WTC11 (cell line): ENCODE measurements around the gene TRMT44. TPM values are rescaled to one million over a fixed set of nuclear protein-coding genes. Genes with fewer than 3 reads are reported as not detected.
"Not testable (repeated sequence)": the region's sequence is repeated elsewhere in the genome, so short reads cannot be mapped to it uniquely, and the experiment has no call there.

Experiments
- ATAC-seq: fragments of 200-7000 bp; cut with Tn5 transposase; 2 replicates; pipeline ENCODE4 v1.10.0; 2021; ENCODE audit warnings: mild to moderate bottlenecking, moderate library complexity
- CTCF ChIA-PET: fragments of 300-600 bp; sonication (Branson Sonifier 250); formaldehyde crosslinking; loops from one replicate; lab custom pipeline; 2021; ENCODE audit warnings: antibody characterized with exemption; lab: Charles Lee
- POLR2A ChIA-PET: fragments of 350-600 bp; sonication (Branson Sonifier 250); formaldehyde crosslinking; loops from one replicate; lab custom pipeline; 2021; ENCODE audit warnings: antibody characterized with exemption; lab: Charles Lee
- DNase-seq: peaks from one replicate; pipeline ENCODE4 v3.0.0; 2021; ENCODE audit warnings: low spot score
- H3K27ac Mint-ChIP-seq: 2 replicates; pipeline ENCODE4 v1.8.0; 2021; ENCODE audit warnings: mixed read lengths
- H3K27me3 Mint-ChIP-seq: 2 replicates; pipeline ENCODE4 v1.8.0; 2021; ENCODE audit warnings: low read depth, mild to moderate bottlenecking, moderate library complexity, mixed read lengths
- H3K36me3 Mint-ChIP-seq: 2 replicates; pipeline ENCODE4 v1.8.0; 2021; ENCODE audit warnings: mixed read lengths
- H3K4me1 Mint-ChIP-seq: 2 replicates; pipeline ENCODE4 v1.8.0; 2022; ENCODE audit warnings: mixed read lengths
- H3K4me3 Mint-ChIP-seq: 2 replicates; pipeline ENCODE4 v1.8.0; 2021; ENCODE audit warnings: mild to moderate bottlenecking, moderate library complexity, mixed read lengths
- H3K9me3 Mint-ChIP-seq: 2 replicates; pipeline ENCODE4 v1.8.0; 2021; ENCODE audit warnings: mixed read lengths
- CREM ChIP-seq: sonication (generic); formaldehyde crosslinking; IDR thresholded peaks from 2 replicates; pipeline ENCODE4 v1.8.1; 2022; ENCODE audit warnings: mild to moderate bottlenecking, missing genetic modification reagents, moderate library complexity
- ETV6 ChIP-seq: sonication (generic); formaldehyde crosslinking; IDR thresholded peaks from 2 replicates; pipeline ENCODE4 v1.8.1; 2022; ENCODE audit warnings: mild to moderate bottlenecking, missing genetic modification reagents
- GABPB1 ChIP-seq: sonication (generic); formaldehyde crosslinking; IDR thresholded peaks from 2 replicates; pipeline ENCODE4 v1.8.1; 2023; ENCODE audit warnings: mild to moderate bottlenecking, missing genetic modification reagents
- HMGA2 ChIP-seq: fragments of 250-450 bp; sonication (Bioruptor Pico); IDR thresholded peaks from 2 replicates; pipeline ENCODE4 v1.4.0; 2021; ENCODE audit warnings: mild to moderate bottlenecking, moderate library complexity
- JUN ChIP-seq: sonication (generic); formaldehyde crosslinking; IDR thresholded peaks from 2 replicates; pipeline ENCODE4 v1.8.0; 2023; ENCODE audit warnings: mild to moderate bottlenecking, missing genetic modification reagents
- KAT7 ChIP-seq: sonication (generic); formaldehyde crosslinking; IDR thresholded peaks from 2 replicates; pipeline ENCODE4 v1.8.1; 2023; ENCODE audit warnings: missing genetic modification reagents, mild to moderate bottlenecking, borderline replicate concordance
- MXD4 ChIP-seq: fragments of 250-450 bp; sonication (Bioruptor Pico); IDR thresholded peaks from 2 replicates; pipeline ENCODE4 v1.8.0; 2021; ENCODE audit warnings: mild to moderate bottlenecking, moderate library complexity, borderline replicate concordance
- MYBL2 ChIP-seq: sonication (generic); formaldehyde crosslinking; IDR thresholded peaks from 2 replicates; pipeline ENCODE4 v1.8.1; 2023; ENCODE audit warnings: mild to moderate bottlenecking, moderate library complexity, missing genetic modification reagents
- NFATC4 ChIP-seq: fragments of 250-450 bp; sonication (Bioruptor Pico); IDR thresholded peaks from 2 replicates; pipeline ENCODE4 v1.9.0; 2021; ENCODE audit warnings: mild to moderate bottlenecking
- NR3C1 ChIP-seq: sonication (generic); formaldehyde crosslinking; conservative IDR thresholded peaks from 2 replicates; pipeline ENCODE4 v1.8.1; 2023; ENCODE audit warnings: low read depth, mild to moderate bottlenecking, missing genetic modification reagents
- PRDM15 ChIP-seq: sonication (generic); formaldehyde crosslinking; IDR thresholded peaks from 2 replicates; pipeline ENCODE4 v1.8.0; 2022; ENCODE audit warnings: missing genetic modification reagents
- PREB ChIP-seq: sonication (generic); formaldehyde crosslinking; IDR thresholded peaks from 2 replicates; pipeline ENCODE4 v1.8.1; 2022; ENCODE audit warnings: mild to moderate bottlenecking, missing genetic modification reagents, moderate library complexity, borderline replicate concordance
- PRRX2 ChIP-seq: fragments of 250-450 bp; sonication (Bioruptor Pico); IDR thresholded peaks from 2 replicates; pipeline ENCODE4 v1.8.0; 2021; ENCODE audit warnings: mild to moderate bottlenecking
- RORB ChIP-seq: fragments of 250-450 bp; sonication (Bioruptor Pico); IDR thresholded peaks from 2 replicates; pipeline ENCODE4 v1.9.0; 2021; ENCODE audit warnings: mild to moderate bottlenecking
- TEAD1 ChIP-seq: sonication (generic); formaldehyde crosslinking; IDR thresholded peaks from 2 replicates; pipeline ENCODE4 v1.8.0; 2022; ENCODE audit warnings: mild to moderate bottlenecking, missing genetic modification reagents
- ZBTB21 ChIP-seq: sonication (generic); formaldehyde crosslinking; IDR thresholded peaks from 2 replicates; pipeline ENCODE4 v1.8.1; 2023; ENCODE audit warnings: mild to moderate bottlenecking, missing genetic modification reagents, borderline replicate concordance
- ZMAT4 ChIP-seq: fragments of 250-450 bp; sonication (Bioruptor Pico); IDR thresholded peaks from 2 replicates; pipeline ENCODE4 v1.9.0; 2021; ENCODE audit warnings: mild to moderate bottlenecking
- ZNF263 ChIP-seq: sonication (generic); formaldehyde crosslinking; IDR thresholded peaks from 2 replicates; pipeline ENCODE4 v1.8.1; 2022; ENCODE audit warnings: low read depth, mild to moderate bottlenecking, moderate library complexity, missing genetic modification reagents
- ZNF671 ChIP-seq: fragments of 250-450 bp; sonication (Bioruptor Pico); IDR thresholded peaks from 2 replicates; pipeline ENCODE4 v1.8.0; 2021; ENCODE audit warnings: mild to moderate bottlenecking
- total RNA-seq: library from RNA; stranded (reverse); gene quantifications from 3 replicates; pipeline ENCODE4 v1.2.3, GENCODE V29; 2021
- TF ChIP-seq, protein P1 (sequence below): sonication (generic); formaldehyde crosslinking; IDR thresholded peaks from 2 replicates; pipeline ENCODE4 v1.8.0; 2022; ENCODE audit warnings: mild to moderate bottlenecking, missing genetic modification reagents
- TF ChIP-seq, protein P2 (sequence below): sonication (generic); formaldehyde crosslinking; IDR thresholded peaks from 2 replicates; pipeline ENCODE4 v1.8.0; 2023; ENCODE audit warnings: missing genetic modification reagents, mild to moderate bottlenecking, borderline replicate concordance
- TF ChIP-seq, protein P3 (sequence below): sonication (generic); formaldehyde crosslinking; IDR thresholded peaks from 2 replicates; pipeline ENCODE4 v1.8.1; 2022; ENCODE audit warnings: mild to moderate bottlenecking, moderate library complexity, missing genetic modification reagents
- TF ChIP-seq, protein P4 (sequence below): sonication (generic); formaldehyde crosslinking; conservative IDR thresholded peaks from 2 replicates; pipeline ENCODE4 v1.8.1; 2022; ENCODE audit warnings: mild to moderate bottlenecking, missing genetic modification reagents

The TRMT44 gene
- total RNA-seq, 1 experiment from 2014 or later = 28.4 TPM

GRCh38 chr4:8512510-8512909 is 71.9 kb downstream of the TRMT44 start:
- Mint-ChIP-seq H3K27ac (no peak overlapping the region), H3K9me3 (peaks cover 18% of the 10 kb centered on the region), H3K27me3 (no peaks in the 10 kb centered on the region), H3K4me3 (no peak overlapping the region), H3K36me3 (peaks cover 18% of the 10 kb centered on the region), H3K4me1 (peaks cover 4% of the 10 kb centered on the region)
- TF ChIP-seq PRRX2 (CRISPR knock-in tag) = no peak
- no peak for TF ChIP-seq MXD4 (CRISPR knock-in tag)
- no peak for TF ChIP-seq RORB (CRISPR knock-in tag)
- no peak for ATAC-seq
- CTCF ChIA-PET = no interaction called here
- POLR2A ChIA-PET = no interaction called here
- DNase-seq = no peak

GRCh38 chr4:8513080-8513479 is 72.5 kb downstream of the TRMT44 start:
- DNase-seq, CTCF ChIA-PET, H3K27ac Mint-ChIP-seq, ATAC-seq, POLR2A ChIA-PET, H3K4me3 Mint-ChIP-seq, H3K4me1 Mint-ChIP-seq, H3K27me3 Mint-ChIP-seq: not testable (repeated sequence)
- H3K36me3 Mint-ChIP-seq = peaks cover 18% of the 10 kb centered on the region
- peaks cover 18% of the 10 kb centered on the region for H3K9me3 Mint-ChIP-seq

DNA sequence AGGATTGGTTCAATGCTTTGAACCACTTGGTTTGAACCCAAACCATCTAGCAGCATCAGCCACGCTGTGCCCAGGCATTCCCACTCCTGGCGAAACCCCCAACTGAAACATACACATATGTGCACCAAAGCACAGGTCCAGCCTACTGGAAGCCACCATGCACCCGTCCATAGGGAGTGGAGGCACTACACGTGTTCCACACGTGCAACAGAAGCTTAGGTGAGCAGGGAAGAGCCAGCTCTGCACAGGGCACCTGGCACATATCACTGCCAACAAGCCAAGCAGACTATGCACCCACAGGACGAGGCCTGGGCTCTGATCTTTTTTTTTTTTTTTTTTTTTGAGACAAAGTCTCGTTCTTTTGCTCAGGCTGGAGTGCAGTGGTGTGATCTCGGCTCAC is 73.4 kb downstream of the TRMT44 start:
- no peak for ATAC-seq
- ChIA-PET CTCF (no interaction called here), POLR2A (no interaction called here)
- H3K9me3 Mint-ChIP-seq = peaks cover 18% of the 10 kb centered on the region
- H3K27ac Mint-ChIP-seq = no peak overlapping the region
- H3K4me3 Mint-ChIP-seq = no peak overlapping the region
- no peak for TF ChIP-seq JUN (CRISPR knock-in tag)
- TF ChIP-seq MYBL2 (CRISPR knock-in tag) = no peak
- TF ChIP-seq HMGA2 (CRISPR knock-in tag) = no peak
- no peak for TF ChIP-seq ETV6 (CRISPR knock-in tag)
- TF ChIP-seq PRDM15 = no peak
- TF ChIP-seq NFATC4 (CRISPR knock-in tag) = no peak
- TF ChIP-seq ZNF263 (CRISPR knock-in tag) = no peak
- no peak for TF ChIP-seq TEAD1
- no peak for TF ChIP-seq GABPB1 (CRISPR knock-in tag)
- TF ChIP-seq KAT7 (CRISPR knock-in tag) = no peak
- TF ChIP-seq, protein P1, sequence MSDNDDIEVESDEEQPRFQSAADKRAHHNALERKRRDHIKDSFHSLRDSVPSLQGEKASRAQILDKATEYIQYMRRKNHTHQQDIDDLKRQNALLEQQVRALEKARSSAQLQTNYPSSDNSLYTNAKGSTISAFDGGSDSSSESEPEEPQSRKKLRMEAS (CRISPR knock-in tag) = no peak
- no peak for TF ChIP-seq CREM
- TF ChIP-seq, protein P2, sequence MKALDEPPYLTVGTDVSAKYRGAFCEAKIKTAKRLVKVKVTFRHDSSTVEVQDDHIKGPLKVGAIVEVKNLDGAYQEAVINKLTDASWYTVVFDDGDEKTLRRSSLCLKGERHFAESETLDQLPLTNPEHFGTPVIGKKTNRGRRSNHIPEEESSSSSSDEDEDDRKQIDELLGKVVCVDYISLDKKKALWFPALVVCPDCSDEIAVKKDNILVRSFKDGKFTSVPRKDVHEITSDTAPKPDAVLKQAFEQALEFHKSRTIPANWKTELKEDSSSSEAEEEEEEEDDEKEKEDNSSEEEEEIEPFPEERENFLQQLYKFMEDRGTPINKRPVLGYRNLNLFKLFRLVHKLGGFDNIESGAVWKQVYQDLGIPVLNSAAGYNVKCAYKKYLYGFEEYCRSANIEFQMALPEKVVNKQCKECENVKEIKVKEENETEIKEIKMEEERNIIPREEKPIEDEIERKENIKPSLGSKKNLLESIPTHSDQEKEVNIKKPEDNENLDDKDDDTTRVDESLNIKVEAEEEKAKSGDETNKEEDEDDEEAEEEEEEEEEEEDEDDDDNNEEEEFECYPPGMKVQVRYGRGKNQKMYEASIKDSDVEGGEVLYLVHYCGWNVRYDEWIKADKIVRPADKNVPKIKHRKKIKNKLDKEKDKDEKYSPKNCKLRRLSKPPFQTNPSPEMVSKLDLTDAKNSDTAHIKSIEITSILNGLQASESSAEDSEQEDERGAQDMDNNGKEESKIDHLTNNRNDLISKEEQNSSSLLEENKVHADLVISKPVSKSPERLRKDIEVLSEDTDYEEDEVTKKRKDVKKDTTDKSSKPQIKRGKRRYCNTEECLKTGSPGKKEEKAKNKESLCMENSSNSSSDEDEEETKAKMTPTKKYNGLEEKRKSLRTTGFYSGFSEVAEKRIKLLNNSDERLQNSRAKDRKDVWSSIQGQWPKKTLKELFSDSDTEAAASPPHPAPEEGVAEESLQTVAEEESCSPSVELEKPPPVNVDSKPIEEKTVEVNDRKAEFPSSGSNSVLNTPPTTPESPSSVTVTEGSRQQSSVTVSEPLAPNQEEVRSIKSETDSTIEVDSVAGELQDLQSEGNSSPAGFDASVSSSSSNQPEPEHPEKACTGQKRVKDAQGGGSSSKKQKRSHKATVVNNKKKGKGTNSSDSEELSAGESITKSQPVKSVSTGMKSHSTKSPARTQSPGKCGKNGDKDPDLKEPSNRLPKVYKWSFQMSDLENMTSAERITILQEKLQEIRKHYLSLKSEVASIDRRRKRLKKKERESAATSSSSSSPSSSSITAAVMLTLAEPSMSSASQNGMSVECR (CRISPR knock-in tag) = no peak
- no peak for TF ChIP-seq ZMAT4
- TF ChIP-seq, protein P3, sequence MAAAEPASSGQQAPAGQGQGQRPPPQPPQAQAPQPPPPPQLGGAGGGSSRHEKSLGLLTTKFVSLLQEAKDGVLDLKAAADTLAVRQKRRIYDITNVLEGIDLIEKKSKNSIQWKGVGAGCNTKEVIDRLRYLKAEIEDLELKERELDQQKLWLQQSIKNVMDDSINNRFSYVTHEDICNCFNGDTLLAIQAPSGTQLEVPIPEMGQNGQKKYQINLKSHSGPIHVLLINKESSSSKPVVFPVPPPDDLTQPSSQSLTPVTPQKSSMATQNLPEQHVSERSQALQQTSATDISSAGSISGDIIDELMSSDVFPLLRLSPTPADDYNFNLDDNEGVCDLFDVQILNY = no peak
- no peak for TF ChIP-seq ZNF671 (CRISPR knock-in tag)
- no peak for TF ChIP-seq NR3C1 (CRISPR knock-in tag)
- TF ChIP-seq PREB (CRISPR knock-in tag) = no peak
- no peak for TF ChIP-seq ZBTB21 (CRISPR knock-in tag)
- TF ChIP-seq, protein P4, sequence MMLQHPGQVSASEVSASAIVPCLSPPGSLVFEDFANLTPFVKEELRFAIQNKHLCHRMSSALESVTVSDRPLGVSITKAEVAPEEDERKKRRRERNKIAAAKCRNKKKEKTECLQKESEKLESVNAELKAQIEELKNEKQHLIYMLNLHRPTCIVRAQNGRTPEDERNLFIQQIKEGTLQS = no peak
- H3K36me3 Mint-ChIP-seq = peaks cover 18% of the 10 kb centered on the region
- H3K4me1 Mint-ChIP-seq = no peaks in the 10 kb centered on the region
- no peak for DNase-seq
- no peaks in the 10 kb centered on the region for H3K27me3 Mint-ChIP-seq
